ENCODE measurements around the gene DNAH17.
"Not testable (repeated sequence)": the region's sequence is repeated elsewhere in the genome, so short reads cannot be mapped to it uniquely, and the experiment has no call there.

The DNAH17 gene

GRCh38 chr17:78506454-78507309 is 70.5 kb downstream of the DNAH17 start:
- TF ChIP-seq ESRRG (CRISPR knock-in tag; IDR thresholded peaks at IDR 0.05) (no peak), CREB5 (CRISPR knock-in tag; IDR thresholded peaks at IDR 0.05; ENCODE audit: low read depth) (no peak), OSR1 (CRISPR knock-in tag; IDR thresholded peaks at IDR 0.05) (no peak), ZFP3 (CRISPR knock-in tag; IDR thresholded peaks at IDR 0.05) (no peak), ZC3H10 (CRISPR knock-in tag; IDR thresholded peaks at IDR 0.05) (no peak), PATZ1 (CRISPR knock-in tag; IDR thresholded peaks at IDR 0.05; ENCODE audit: borderline replicate concordance) (no peak), GLIS3 (CRISPR knock-in tag; IDR thresholded peaks at IDR 0.05) (no peak), ISL1 (CRISPR knock-in tag; IDR thresholded peaks at IDR 0.05) (no peak), SNAI2 (CRISPR knock-in tag; IDR thresholded peaks at IDR 0.05) (no peak), TSHZ2 (CRISPR knock-in tag; IDR thresholded peaks at IDR 0.05) (no peak), ZNF565 (CRISPR knock-in tag; conservative IDR thresholded peaks at IDR 0.05; ENCODE audit: low read depth) (no peak), CSRNP3 (CRISPR knock-in tag; IDR thresholded peaks at IDR 0.05) (no peak), TOX (CRISPR knock-in tag; IDR thresholded peaks at IDR 0.05; ENCODE audit: borderline replicate concordance) (no peak)
- ATAC-seq: no peak; the same call in 2 of the 3 replicates

- no peak for TF ChIP-seq ARNTL (CRISPR knock-in tag; IDR thresholded peaks at IDR 0.05; ENCODE audit: borderline replicate concordance, low read depth)
- no peak for ATAC-seq
Observed at GRCh38 chr17:78504156-78504925, 72.9 kb downstream of the DNAH17 start.

- not testable (repeated sequence) for ATAC-seq
Observed at GRCh38 chr17:78503388-78503787, 73.8 kb downstream of the DNAH17 start.

- no peak for ATAC-seq
- TF ChIP-seq ZNF70 (CRISPR knock-in tag; IDR thresholded peaks at IDR 0.05): no peak
- TF ChIP-seq CSDC2 (CRISPR knock-in tag; IDR thresholded peaks at IDR 0.05): no peak
- no peak for TF ChIP-seq BACH2 (CRISPR knock-in tag; IDR thresholded peaks at IDR 0.05; ENCODE audit: borderline replicate concordance)
- no peak for TF ChIP-seq ISL1 (CRISPR knock-in tag; IDR thresholded peaks at IDR 0.05)
- no peak for TF ChIP-seq PPARA (CRISPR knock-in tag; IDR thresholded peaks at IDR 0.05; ENCODE audit: borderline replicate concordance)
- TF ChIP-seq ZFP30 (CRISPR knock-in tag; IDR thresholded peaks at IDR 0.05): no peak
- TF ChIP-seq CREB5 (CRISPR knock-in tag; IDR thresholded peaks at IDR 0.05; ENCODE audit: low read depth): no peak
- no peak for TF ChIP-seq SNAI2 (CRISPR knock-in tag; IDR thresholded peaks at IDR 0.05)
- TF ChIP-seq ZNF565 (CRISPR knock-in tag; conservative IDR thresholded peaks at IDR 0.05; ENCODE audit: low read depth): no peak
- no peak for TF ChIP-seq ZFP3 (CRISPR knock-in tag; IDR thresholded peaks at IDR 0.05)
- no peak for TF ChIP-seq RARB (CRISPR knock-in tag; IDR thresholded peaks at IDR 0.05)
- no peak for TF ChIP-seq TSHZ2 (CRISPR knock-in tag; IDR thresholded peaks at IDR 0.05)
- no peak for TF ChIP-seq ZC3H10 (CRISPR knock-in tag; IDR thresholded peaks at IDR 0.05)
- TF ChIP-seq TOX (CRISPR knock-in tag; IDR thresholded peaks at IDR 0.05; ENCODE audit: borderline replicate concordance): no peak
- TF ChIP-seq ARNTL (CRISPR knock-in tag; IDR thresholded peaks at IDR 0.05; ENCODE audit: borderline replicate concordance, low read depth): no peak
- TF ChIP-seq OSR1 (CRISPR knock-in tag; IDR thresholded peaks at IDR 0.05): no peak
- no peak for TF ChIP-seq GLIS3 (CRISPR knock-in tag; IDR thresholded peaks at IDR 0.05)
- no peak for TF ChIP-seq TCF4 (CRISPR knock-in tag; IDR thresholded peaks at IDR 0.05; ENCODE audit: borderline replicate concordance)
Observed at GRCh38 chr17:78502611-78503148, 74.5 kb downstream of the DNAH17 start.

Measured in SK-N-SH treated with all-trans-retinoic acid at 6 μM for 48 hours (cell line).